Stromal cell of bone marrow (primary cell): ENCODE results near the gene MAP3K13.
"Not testable (repeated sequence)": the region's sequence is repeated elsewhere in the genome, so short reads cannot be mapped to it uniquely, and the experiment has no call there.

Experiments
- DNase-seq: peaks from one replicate; pipeline ENCODE4 v3.0.0-alpha.2; 2012; ENCODE audit warnings: low read depth

The MAP3K13 gene

GRCh38 chr3:185451432-185451831 is 88.5 kb downstream of the MAP3K13 start:
- not testable (repeated sequence) for DNase-seq

- DNase-seq: no peak
Observed at GRCh38 chr3:185457376-185457775, 94.4 kb downstream of the MAP3K13 start.

- DNase-seq: no peak
Observed at GRCh38 chr3:185460309-185460708, 97.4 kb downstream of the MAP3K13 start.

GRCh38 chr3:185460719-185461350 is 97.9 kb downstream of the MAP3K13 start:
- DNase-seq: peak; percentile 5

DNA sequence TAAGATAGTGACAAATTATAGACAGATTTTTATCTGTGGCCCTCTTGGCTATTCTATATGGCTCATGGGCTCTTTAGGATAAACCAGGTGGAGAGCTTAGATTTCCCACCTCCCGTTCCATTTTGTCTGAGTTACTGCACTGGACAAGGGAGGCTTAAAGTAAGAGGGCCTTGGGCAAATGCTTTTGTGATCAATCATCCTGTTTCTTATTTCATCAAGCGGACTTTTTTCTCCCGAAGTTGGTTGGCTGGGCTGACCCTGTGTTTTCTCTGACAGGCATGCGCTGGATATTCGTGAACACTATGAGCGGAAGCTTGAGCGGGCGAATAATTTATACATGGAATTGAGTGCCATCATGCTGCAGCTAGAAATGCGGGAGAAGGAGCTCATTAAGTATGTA is 102.5 kb downstream of the MAP3K13 start:
- DNase-seq: no peak

- not testable (repeated sequence) for DNase-seq
Observed at GRCh38 chr3:185466123-185466522, 103.2 kb downstream of the MAP3K13 start.

DNA sequence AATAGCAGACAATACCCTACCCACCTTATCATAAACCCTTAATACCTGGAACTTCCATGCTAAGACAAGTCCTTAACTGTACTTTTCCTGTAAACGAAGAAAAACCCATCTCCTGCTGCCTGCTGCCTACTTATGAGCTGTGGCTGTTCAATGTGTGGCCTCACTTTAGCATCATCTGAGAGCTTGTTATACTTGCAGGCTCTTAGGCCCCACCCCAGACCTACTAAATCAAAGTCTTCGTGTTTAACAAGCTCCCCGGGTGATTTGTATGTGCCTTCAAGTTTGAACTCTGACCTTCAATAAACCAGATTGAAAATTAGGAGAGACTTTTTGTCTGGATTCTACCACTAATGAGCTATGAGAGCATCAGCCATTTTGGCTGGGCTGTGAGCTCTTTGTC is 106.6 kb downstream of the MAP3K13 start:
- no peak for DNase-seq

DNA sequence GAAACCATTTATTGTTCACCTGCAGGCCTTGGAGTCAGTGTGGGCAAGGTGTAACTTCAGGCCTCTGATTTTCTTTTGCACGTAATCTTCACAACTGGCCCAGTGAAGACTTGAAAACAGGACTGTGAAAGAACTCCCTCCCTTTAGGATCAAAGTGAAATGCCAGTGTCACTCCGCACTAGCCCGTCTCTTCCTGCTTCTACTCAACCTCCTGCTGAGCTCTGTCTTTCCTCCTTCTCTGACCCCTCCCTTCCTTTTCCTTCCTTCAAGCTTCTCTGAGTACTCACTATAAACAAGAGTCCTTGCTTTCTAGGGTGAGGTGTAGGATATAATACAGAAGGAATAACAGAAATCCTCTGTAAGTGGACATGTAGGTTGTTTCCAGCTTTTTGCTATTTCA is 107.4 kb downstream of the MAP3K13 start:
- no peak for DNase-seq

- no peak for DNase-seq
Observed at GRCh38 chr3:185473290-185473815, 110.4 kb downstream of the MAP3K13 start.

GRCh38 chr3:185474922-185475321 is 112.0 kb downstream of the MAP3K13 start:
- not testable (repeated sequence) for DNase-seq

DNA sequence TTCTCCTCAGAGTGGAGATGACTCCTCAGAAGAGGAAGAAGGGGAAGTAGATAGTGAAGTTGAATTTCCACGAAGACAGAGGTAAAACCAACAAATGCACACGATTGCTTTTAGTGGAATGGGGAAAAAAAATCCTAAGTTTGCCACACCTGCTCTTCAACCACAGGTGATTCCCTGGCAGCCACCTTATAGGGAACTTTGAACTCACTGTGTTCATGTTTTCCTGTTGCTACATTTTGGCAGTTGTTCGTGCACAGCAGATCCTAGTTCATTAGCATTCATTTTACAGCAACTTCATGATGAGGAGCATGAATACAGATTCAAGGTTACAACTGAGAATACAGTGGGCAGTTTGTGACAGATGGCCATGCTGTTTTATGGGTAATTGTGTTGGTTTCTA is 114.4 kb downstream of the MAP3K13 start:
- no peak for DNase-seq

DNA sequence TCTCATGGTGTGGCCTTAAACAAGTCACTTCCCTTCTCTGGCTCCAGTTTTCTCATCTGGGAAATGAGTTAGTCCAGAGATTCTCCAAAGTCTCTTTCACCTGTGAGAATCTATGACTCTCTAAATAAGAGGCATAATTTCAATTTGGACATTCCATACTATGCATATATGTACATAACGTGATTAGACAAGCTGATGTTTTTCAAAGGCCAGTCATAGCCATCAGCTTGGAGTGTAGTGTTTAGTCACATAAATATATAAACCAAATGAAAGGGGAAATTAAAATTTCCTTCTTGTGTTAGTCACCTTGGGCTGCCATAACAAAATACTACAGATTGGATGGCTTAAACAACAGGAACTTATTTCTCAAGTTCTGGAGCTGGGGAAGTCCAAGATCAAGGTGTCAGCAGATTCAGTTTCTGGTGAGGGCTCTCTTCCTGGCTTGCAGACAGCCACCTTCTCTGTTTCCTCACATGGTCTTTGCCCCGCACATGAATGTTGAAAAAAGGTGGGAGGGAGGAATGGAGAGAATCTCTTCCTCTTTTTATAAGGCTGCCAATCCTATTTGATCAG is 116.5 kb downstream of the MAP3K13 start:
- DNase-seq: no peak

DNA sequence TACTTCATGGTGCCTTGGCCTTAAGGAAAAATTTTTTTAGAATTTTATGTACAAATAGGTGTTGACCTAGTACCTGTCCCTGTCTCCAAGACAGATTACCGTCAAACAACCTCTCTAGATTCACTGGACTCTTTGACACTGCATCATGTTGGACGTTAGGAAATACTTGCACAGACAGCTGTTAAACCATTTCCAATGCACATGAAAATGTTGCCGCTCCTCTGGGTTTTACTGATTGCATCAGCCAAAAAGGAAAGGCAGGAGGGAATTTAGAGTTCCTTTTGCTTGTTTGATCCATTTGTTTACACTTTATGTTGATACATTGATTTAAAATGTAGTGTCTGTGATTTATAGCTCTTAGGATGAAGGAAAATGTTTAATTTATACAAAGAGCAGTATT is 121.4 kb downstream of the MAP3K13 start:
- no peak for DNase-seq

GRCh38 chr3:185486394-185486793 is 123.5 kb downstream of the MAP3K13 start:
- DNase-seq: no peak

DNA sequence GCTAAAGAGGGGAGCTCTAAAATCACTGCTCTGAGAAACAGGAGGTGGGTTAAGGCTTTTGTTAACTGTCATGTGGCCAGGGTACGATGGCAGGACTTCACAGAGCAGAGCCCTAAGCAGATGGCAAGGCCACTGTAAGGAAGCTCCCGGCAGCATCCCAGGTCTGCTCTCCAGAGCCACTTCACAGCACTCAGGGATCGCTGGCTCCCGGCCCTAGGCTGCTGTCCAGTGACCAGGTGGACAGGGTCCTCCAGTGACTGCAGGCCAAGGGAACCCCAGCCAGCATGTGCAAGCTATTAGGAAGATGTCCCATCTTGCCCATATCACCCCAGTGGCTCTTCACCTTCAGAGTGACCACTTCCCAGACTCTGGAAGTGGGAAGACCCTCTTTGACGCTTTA is 125.5 kb downstream of the MAP3K13 start:
- DNase-seq: no peak

GRCh38 chr3:185489462-185489861 is 126.5 kb downstream of the MAP3K13 start:
- no peak for DNase-seq

DNA sequence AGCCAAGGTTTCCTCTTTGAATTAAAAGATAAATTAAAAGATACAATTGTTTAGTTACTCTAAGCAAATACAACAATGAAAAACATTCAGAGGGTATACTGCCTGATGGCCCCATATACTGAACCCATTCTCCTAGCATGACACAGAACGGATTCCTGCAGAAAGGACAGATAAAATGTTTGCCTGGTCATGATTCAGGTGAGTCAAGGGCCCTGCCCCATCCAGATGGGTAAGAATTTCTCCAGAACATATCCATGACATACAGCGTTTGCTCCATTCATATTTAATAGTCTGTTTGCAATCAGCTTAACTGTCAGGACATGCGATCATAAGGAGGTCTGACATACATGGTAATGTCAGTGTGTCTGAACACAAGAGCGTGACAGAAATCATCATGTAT is 127.3 kb downstream of the MAP3K13 start:
- DNase-seq: no peak

DNA sequence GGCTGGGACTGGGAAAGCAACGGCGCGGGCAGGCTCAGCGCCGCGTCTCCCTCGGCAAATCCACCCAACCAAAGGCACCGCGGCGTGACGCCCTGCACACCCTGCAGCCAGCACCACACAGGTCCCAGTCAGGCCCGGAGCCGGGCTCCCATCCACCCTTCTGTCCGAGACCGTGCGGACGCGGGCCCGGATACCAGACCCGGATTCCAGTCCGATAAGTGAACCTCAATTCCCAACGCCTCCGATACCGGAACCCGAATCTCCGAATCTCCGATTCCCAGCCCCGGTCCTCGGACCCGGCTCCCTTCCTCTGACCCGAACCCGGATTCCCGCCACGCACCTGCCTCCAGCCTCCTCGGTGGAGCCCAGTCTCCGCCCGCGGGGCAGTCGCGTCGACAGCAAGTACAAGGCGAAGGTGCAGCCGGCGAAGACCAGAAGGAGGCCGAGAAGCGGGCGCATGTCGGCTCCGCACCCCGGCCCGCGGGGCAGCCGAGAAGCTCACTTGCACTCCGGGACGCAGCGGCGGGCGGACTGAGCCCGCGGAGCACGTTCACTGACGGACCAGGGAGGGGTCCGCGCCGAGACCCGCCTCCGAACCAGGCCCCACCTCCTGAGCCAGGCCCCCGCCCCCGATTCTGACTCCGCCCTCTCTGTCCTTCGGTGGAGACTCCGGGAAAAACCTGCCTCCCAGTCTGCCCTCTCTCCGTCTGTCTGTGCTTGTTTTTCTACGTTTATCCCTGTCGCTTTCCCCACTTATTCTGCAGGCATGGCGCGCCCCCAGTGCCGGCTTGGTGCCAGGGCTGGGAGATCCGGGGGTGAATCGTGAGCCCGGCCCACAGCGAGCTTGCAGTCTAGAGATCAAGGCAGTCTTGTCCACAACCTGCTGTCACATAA is 135.8 kb downstream of the MAP3K13 start, which contains the start of gene TMEM41A:
TMEM41A (minus strand) TSS at position 533 of the 894 bp plus-strand sequence; CDS start at position 459, 74 bp downstream.
- DNase-seq: peak; percentile 80

- no peak for DNase-seq
Observed at GRCh38 chr3:185502987-185503386, 140.1 kb downstream of the MAP3K13 start.

DNA sequence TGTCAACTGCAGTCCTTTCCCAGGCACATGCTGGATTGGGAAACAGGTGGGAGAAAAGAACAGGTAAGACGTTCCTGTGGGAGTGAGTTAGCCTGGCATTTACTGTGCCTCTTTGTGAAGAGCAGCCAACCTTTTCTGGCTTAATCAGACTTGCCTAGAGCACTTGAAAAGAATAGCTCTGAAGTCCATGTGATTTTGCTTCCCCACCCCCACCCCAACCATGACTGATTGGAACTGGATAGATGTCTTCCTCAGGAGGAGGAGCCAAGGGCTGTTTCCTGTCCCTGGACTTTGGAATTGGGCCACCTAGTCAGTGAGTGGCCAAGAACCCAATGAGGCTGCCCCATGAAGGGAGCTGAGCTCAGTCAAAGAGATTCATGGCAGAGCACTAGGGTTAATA is 140.6 kb downstream of the MAP3K13 start:
- no peak for DNase-seq

GRCh38 chr3:185504636-185505035 is 141.7 kb downstream of the MAP3K13 start:
- no peak for DNase-seq

DNA sequence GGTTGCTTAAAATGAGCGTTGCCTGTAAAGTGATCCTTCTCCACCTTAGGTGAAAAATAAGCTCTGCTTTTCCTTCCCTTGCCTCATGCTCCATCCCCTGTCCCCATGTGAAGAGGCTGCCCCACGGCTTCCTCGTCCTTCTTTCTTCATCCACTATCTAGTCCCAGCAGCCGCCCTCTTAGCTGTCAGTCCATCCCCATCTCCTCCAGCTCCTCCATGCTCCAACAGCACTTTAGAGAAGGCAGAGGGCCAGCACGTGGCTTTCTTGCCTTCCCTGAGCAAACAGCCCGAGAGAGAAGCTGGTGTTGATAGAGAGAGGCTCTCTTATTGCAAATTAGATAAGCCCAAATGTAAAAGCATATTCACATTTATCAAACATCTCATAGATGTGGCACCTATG is 144.9 kb downstream of the MAP3K13 start:
- DNase-seq: no peak
